ENCODE measurements around the gene KLK15. TPM values are rescaled to one million over a fixed set of nuclear protein-coding genes. Genes with fewer than 3 reads are reported as not detected.

KLK15 gene
- total RNA-seq, 4 donors from 2014 or later = not detected

- TF ChIP-seq CTCF (IDR thresholded peaks at IDR 0.05) (no peak), POLR2A (IDR thresholded peaks at IDR 0.05) (no peak)
- Histone ChIP-seq H3K9me3 (no peaks in the 10 kb centered on the region), H3K4me1 (peaks cover 0 to 3% (median 0%) of the 10 kb centered on the region in 4 donors), H3K27me3 (no peaks in the 10 kb centered on the region), H3K27ac (no peak overlapping the region), H3K36me3 (no peaks in the 10 kb centered on the region), H3K4me3 (no peak overlapping the region)
- DNase-seq = no peak
Observed at GRCh38 chr19:50876456-50876855, 43.1 kb upstream of the KLK15 start.

- no peak for DNase-seq
- Histone ChIP-seq H3K36me3 (no peaks in the 10 kb centered on the region), H3K4me1 (peaks cover 0 to 3% (median 0%) of the 10 kb centered on the region in 4 donors), H3K27ac (no peak overlapping the region), H3K4me3 (no peak overlapping the region), H3K27me3 (no peaks in the 10 kb centered on the region), H3K9me3 (no peaks in the 10 kb centered on the region)
- TF ChIP-seq POLR2A (IDR thresholded peaks at IDR 0.05) (no peak), CTCF (IDR thresholded peaks at IDR 0.05) (no peak)
Observed at GRCh38 chr19:50875795-50876422, 42.5 kb upstream of the KLK15 start.

GRCh38 chr19:50874211-50874610, 40.8 kb upstream of the KLK15 start:
- H3K4me1 ChIP-seq = peaks cover 0 to 3% (median 0%) of the 10 kb centered on the region in 4 donors
- no peak for DNase-seq
- TF ChIP-seq POLR2A (IDR thresholded peaks at IDR 0.05) (no peak), CTCF (IDR thresholded peaks at IDR 0.05) (no peak)
- H3K27ac ChIP-seq = no peak overlapping the region
- no peaks in the 10 kb centered on the region for H3K27me3 ChIP-seq
- H3K4me3 ChIP-seq = no peak overlapping the region
- H3K36me3 ChIP-seq = no peaks in the 10 kb centered on the region
- H3K9me3 ChIP-seq = no peaks in the 10 kb centered on the region

- DNase-seq = no peak
Observed at GRCh38 chr19:50873056-50873455, 39.7 kb upstream of the KLK15 start, which contains the start of gene KLK2. KLK2 (plus strand) TSS chr19:50873439; CDS start chr19:50873474, 35 bp downstream.

GRCh38 chr19:50870417-50871089, 37.2 kb upstream of the KLK15 start:
- no peak overlapping the region for H3K4me3 ChIP-seq
- DNase-seq = no peak
- no peak overlapping the region for H3K27ac ChIP-seq
- no peaks in the 10 kb centered on the region for H3K27me3 ChIP-seq
- no peak for TF ChIP-seq CTCF (IDR thresholded peaks at IDR 0.05)
- TF ChIP-seq POLR2A (IDR thresholded peaks at IDR 0.05) = no peak
- H3K4me1 ChIP-seq = no peaks in the 10 kb centered on the region
- H3K9me3 ChIP-seq = no peaks in the 10 kb centered on the region
- H3K36me3 ChIP-seq = no peaks in the 10 kb centered on the region

More at GRCh38 chr19:50873056-50873455, 39.7 kb upstream of the KLK15 start, which contains the start of gene KLK2:
- Histone ChIP-seq H3K9me3 (no peaks in the 10 kb centered on the region), H3K27ac (no peak within 1 kb of the TSS), H3K4me1 (peaks cover 0 to 3% (median 0%) of the 10 kb centered on the region in 4 donors), H3K36me3 (no peaks in the 10 kb centered on the region), H3K27me3 (no peaks in the 10 kb centered on the region), H3K4me3 (no peak within 1 kb of the TSS)
- TF ChIP-seq CTCF (IDR thresholded peaks at IDR 0.05) (no peak), POLR2A (IDR thresholded peaks at IDR 0.05) (no peak)
